GM18868 (cell line): ENCODE measurements around the gene P2RY12.
A peak's percentile ranks its signal among the peaks of the same experiment; 100 is the strongest.

Experiments
- ATAC-seq: cut with Tn5 transposase; IDR thresholded peaks from one replicate; pipeline ENCODE4 v1.9.1; 2021; ENCODE audit warnings: mild to moderate bottlenecking, moderate library complexity; ENCODE audit not compliant: unreplicated experiment

The P2RY12 gene

DNA sequence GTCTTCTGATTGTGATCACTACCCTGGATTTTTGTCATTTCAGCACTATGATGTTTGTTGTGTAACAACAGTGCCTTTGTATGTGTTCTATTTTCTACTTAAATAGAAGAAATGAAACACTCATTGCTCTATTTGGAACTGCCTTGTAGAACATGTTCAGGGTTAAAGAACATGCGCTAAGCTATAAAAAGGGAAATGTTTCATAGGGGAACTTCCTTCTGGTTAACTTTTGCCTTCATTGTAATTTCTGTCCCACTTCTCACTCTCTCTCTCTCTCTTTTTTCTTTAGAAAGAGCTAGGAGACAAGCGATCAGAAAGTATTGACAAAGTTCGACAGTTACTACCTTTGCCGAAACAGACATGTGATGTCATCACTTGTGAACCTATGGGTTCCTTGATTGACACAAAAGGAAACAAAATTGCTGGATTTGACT is at the start of gene P2RY12:
Gene P2RY12 (minus strand): TSS at position 13 of the 434 bp plus-strand sequence. CDS start 45,908 bp downstream, outside the sequence.
- peak; percentile 59 for ATAC-seq

DNA sequence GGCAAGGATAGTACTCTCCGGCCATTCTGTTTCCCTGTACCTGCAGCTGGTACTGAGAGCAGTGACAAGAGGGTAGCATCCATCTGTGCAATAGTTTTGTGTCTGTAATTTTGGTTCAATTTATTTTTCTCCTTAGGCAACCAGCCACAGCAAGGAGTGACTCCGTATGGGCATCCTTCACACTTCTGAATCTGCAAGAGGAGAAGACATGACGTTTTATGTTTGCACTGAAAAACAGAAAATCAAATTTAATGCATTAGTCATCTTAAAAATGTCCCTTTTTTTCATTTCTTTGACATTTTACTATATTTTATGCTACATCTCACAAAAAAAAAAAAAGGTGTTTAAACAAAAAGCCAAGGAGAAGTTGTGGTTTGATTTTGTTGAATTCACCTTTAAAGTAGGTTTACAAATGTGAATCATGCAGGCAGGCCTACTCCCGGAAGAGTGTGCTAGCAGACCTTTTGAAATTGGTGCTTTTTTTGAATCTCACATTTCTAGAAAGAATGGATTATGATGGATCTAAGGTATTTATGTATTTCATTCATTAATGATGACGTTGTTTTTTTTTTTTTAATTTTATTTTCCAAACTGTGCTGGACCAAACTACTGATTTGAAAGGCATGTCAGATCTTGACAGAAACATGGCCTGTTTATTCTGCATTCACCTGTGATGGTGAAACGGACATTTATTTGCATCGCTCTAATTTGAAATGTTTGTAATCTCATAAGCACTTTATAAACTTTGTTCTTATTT is 48.2 kb upstream of the P2RY12 start:
- no peak for ATAC-seq

DNA sequence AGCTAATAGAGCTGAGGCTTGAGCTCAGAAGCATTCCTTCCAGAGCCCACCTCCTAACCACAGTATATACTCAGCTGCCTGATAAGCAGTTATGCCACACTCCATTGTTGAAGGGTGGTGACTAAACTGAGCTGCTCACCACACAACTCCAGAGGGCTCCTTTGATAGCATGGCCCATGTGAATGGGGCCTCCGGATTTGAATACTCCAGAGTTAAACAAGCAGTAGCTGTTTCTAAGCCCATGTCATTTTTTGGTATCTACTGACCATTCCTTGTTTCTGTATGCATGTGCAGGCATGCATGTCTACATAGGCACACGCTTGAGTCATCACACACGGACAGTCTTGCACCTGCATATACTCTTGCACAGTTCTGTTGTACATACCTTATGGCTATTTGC is 47.4 kb upstream of the P2RY12 start:
- peak; percentile 46 for ATAC-seq

DNA sequence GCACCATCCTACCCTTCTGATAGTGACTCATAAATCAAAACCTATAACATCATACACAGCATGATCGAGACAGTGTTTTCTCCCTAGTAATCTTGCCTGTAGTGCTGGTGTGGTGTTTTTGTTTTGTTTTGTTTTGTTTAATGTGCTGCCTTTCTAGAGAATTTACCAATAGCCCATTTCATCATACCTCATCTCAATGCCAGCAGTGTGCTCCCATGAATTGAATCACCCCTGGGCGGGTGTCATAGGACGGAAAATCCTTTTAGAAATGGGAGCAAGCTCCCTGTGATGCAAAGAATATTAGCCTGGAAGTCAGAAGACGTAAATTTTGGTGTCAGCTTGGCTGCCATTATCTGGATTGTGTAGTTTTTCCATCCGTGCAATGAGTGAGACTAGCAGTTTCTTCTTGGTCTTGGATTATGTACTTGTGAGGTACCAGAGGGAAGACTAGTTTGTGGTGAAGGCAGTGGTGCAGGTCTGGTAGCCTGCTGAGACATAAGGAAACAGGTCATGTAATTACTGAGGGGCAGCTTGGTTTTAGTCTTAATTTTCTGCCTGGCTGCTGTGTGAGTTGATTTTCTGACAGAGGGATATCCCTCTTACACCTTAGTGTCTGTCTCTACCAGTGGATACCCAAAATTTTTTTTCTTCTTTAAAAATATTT is 46.4 kb upstream of the P2RY12 start:
- peak; percentile 39 for ATAC-seq

DNA sequence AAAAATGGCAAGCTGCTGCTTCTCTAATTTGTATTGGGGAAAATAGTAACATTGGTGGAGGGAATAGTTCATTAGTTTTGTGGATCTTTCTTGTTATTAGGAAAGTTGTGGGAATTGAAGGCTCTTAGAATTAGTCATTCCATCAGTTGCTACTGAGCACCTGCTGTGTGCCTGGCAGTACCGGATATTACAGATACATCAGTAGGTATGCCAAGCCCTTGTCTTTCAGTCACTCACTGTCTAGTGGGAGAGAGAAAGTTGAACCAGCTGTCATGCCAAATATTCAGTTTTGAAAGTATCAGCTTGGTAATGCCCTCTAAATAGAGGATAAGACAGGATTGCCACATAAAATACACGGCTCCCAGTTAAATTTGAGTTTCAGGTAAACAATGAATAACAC is 43.8 kb upstream of the P2RY12 start:
- ATAC-seq, result no peak

DNA sequence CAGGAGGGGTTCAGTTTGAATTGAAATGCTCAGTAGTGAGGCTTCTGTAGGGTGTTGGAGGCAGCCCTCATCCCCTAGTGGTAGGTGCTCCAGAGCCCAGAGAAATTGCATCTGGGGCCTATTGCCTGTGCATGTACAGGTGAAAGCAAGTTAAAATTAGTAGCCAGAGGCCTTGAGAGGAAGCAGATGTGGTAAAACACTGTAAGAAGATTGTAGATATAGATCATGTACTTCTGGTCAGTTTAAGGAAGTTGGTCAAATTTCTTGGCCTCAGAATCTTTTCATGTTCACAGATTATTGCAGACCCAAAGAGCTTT is 41.7 kb upstream of the P2RY12 start:
- peak; percentile 87 for ATAC-seq

DNA sequence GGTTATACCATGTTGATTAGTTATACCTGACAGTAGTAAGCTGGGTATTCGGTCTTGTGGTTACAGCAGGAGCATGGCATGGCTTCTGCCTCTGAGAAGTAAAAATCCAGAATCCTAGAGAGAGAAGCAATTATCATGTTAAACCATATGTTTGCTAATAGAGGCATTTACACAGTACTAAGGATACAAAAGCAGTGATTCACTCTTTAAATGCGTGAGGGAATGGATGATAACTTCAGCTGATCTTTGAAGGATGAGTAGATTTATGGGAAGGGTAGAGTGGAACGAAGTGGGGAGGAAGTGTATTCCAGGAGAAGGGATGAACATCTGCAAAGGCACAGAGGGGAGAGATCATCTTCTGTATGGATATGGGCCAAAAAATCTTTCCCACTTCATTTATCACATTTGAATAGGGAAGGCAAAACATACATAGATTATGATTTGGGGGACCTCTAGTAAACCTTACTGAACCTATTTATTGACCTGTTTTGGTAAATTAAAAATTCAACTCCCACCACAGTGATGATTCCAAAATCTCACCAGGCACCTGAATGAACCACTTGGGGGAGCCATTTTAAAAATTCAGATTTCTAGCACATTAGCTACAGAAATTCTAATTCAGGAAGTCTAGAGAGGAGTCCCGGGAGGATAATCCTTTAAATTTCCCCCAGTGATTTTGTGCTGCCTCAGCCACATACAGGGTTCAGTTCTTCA is 41.2 kb upstream of the P2RY12 start:
- peak; percentile 30 for ATAC-seq

DNA sequence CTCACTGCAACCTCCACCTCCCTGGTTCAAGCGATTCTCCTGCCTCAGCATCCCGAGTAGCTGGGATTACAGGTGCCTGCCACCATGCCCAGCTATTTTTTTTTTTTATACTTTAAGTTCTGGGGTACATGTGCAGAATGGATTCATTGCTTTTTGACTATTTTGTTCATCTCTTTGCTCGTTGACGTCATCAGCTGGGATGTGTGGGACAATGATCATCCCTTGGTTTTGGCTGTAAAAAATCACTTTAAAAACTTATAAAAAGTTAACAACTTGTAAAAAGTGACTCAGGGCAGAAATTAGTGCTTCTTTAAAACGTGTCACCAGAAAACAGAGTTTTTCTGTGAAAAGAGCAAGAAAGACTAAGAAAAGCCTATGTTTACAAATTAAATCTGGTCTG is 38.5 kb upstream of the P2RY12 start:
- no peak for ATAC-seq

DNA sequence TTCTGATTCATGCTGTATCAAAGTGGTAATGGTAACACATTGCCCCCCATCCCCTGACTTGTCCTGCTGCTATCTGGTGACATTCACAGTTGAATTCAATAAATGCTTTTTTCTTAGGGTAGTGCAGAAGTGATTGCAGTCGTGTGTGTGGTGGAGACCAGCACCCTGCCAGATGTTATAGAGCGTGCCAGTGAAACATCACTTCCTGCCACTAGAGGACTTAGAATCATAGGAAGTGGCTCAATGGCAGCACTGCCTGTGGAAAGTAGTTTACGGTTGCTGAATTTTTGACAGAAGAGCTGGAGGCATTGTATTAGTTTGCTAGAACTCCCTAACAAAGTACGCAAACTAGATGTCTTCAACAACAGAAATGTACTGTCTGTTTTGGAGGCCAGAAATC is 37.4 kb upstream of the P2RY12 start:
- no peak for ATAC-seq

DNA sequence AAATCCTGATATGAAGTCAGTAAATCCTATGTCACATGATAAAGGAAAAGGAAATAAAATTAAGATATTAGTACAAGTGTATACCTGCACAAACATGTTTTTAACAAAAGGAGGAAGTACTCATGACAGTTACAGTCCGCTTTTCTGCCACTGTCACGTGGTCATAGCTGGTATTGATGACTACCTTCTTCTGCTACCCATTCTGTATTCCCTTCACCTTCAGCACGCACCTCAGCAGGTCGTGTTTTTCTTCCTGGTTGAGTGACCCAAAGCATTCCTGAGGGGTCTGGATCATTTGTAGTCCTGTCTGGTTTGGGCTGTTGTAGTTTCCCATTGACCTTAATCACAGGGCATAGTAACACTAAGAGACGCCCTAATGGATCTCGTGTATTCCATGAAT is 35.3 kb upstream of the P2RY12 start:
- no peak for ATAC-seq

DNA sequence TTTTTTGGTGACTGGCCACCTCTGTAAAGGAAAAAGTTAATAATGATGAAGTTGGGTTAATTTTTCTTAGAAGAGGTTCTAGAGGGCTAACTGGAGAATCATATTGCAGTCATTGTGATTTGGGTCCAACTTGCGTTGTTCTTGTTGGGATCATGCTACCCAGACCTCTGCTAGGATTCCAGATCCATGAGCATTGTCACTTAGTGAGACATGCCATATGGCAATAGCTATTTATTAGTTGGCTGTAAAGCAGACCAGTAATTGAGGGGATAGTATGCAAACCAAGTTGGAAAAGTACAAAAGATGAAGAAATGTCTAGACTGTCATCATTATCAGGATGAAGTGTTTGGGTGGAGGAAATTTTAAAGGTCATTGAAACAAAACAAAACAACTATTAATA is 30.7 kb upstream of the P2RY12 start:
- ATAC-seq, result no peak

DNA sequence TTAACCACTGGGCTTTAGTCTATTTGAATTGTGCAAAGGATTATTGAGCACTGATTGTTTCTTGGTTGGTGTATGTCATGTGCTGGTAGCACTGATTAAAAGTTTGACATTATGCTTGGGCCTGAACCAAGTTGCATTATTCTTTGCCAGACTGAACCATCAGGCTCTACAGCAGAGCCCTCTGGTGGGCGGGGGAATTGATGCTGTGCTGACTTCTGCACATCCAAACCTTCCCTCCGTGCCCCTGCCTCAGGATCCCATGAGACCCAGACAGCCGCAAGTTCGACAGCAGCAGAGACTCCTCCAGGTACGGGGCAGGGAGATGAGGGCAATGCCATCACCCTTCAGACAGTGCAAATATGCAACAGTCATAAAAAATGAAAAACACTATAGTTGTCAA is 28.4 kb upstream of the P2RY12 start:
- ATAC-seq, result no peak

DNA sequence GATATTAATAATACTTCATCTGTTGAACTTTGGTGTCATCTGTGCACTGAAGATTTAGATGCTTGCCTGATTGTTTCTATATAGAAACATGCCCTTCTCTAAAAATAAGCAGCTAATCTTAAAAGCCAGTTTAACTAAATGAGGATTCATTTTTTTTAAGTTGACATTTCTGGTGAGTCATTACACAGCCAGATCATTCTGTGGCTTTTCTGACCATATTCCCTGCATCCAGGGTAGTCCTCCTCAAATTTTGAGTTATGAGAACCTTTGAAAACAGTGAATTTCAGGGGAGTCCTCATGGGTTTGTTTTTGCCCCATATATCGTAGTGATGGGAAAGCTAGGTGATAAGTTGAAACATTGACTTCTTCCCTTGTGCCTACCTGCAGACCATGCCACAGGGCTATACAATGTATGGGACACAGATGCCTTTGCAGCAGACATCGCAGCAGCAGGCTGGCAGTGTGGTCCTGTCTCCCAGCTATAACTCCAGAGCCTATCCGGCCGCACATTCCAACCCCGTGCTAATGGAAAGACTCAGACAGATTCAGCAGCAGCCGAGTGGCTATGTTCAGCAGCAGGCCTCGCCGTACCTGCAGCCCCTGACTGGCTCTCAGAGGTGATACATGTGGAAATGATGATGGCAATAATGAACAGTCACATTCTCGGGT is 26.5 kb upstream of the P2RY12 start:
- no peak for ATAC-seq

DNA sequence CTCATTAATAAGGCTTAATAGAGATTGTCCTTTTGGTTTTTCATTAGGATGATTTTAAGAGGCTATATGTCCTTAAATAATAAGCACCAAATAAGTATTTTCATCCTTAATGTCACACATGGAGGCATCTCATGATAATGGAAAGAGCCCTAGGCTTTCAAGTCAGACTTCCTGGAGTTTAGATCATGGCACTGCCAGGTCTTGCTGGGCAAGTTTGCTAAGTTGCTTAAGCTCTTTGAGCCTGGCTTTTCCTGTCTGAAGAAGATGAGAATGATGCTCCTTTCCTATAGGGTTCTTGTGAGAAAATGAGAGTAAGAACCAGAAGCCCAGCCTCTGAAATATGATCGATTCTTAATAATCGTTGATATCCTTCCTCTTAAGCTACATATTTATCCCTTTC is 23.4 kb upstream of the P2RY12 start:
- ATAC-seq, result no peak

DNA sequence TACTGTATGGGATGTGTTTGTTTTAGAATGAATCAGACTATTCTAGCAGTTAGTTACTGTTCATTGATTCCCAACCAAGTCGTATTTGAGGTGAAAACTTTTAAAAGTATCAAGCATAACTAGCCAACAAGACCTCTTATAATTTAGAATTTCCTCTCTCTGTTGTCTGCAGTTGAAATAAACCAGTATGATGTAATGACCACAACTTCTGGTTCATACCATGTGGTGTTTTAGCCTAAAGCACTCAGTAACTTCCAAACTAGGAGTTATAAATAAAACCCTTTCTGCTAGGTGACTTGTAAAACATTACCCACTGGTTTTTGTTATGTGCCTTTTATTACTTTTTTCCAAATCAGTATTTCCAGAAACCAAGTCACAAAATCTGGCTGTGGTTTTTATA is 19.8 kb upstream of the P2RY12 start:
- ATAC-seq, result peak; percentile 90

DNA sequence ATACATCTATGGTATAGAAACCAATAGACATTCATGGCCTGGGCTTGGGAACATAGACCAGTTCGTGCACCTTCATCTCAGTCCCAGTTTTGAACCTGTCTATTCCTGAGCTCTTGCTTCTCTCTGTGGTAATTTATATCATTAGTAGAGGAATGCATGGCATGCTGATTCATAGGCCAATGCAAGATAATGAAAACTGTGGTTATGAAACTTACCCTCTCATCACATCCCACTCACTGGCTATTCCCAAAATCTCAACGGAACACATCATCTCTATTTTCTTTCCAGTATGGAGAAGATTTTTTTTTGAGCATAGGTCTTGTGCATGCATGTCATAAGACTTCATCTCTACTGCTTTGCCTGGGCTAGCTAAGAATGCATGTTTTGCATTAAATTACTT is 18.7 kb upstream of the P2RY12 start:
- ATAC-seq, result no peak

DNA sequence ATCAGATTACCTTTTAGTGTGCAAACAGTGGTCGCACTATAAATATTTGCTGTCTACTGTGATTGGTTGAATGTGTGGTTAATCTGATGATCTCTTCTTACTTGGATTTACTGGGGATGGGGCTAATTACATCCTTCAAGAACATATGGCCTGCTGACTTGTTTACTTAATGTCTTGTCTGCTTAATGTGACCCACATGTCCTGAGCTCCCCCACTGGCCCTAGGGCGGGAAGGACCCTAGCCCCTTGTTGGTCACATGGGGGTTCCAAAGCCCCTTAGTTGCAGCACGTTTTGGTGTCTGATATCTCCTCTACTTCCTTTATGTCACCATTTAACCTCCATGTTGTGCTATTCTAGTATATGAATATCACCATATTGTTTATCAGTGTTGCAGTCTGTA is 17.8 kb upstream of the P2RY12 start:
- ATAC-seq, result no peak

DNA sequence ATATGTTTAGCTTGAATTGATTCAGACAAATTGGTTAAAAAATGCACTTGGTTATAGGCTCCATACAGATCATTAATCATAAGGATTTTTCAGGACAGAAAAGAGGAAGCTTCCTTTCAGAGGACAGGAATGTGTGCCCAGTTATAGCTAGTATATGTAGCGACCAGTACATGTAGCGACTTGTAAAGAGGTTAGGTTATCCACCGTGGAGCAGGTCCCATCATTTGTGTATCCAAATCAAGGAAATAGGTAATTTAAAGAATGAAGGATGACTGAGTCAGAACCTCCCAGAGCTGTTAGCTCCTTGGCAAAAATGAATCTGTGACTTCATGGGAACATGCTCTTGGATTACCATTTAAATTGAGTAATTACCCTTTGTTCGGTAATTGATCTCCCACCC is 15.8 kb upstream of the P2RY12 start:
- ATAC-seq, result no peak

DNA sequence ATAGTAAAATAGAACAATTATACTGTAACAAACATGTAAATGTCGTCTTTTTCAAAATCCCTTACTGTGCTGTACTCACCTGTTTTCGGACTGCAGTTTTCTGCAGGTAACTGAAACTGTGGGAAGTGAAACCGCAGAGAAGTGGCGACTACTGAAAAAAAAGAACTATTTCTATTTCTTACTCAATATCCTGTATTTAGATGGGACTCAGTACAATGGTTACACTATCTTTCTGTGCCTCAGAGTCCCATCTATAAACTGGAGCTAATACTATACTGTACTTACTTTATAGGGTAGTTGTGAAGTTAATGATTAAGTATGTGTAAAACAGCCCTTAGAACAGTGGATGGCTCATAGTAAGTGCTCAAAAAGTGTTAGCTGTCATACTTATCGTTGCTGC is 14.3 kb upstream of the P2RY12 start:
- ATAC-seq, result peak; percentile 75

DNA sequence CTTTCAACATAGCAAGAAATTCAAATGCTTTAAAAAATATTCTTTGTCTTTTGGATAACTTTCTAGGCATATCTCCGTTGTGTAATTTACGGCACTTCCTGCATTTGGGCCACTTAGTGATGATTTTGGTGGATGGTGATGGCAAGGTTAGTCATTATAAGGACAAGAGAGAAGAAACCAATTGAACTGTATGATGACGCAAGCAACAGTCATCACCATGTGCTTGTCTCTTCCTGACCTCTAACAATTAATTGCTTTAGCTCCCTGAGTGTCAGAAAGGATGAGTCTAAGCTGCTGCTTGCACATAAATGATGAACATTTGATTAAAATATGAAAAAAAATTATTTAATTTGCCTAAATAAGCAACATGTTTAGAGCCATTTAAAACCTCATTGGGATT is 11.3 kb upstream of the P2RY12 start:
- no peak for ATAC-seq

DNA sequence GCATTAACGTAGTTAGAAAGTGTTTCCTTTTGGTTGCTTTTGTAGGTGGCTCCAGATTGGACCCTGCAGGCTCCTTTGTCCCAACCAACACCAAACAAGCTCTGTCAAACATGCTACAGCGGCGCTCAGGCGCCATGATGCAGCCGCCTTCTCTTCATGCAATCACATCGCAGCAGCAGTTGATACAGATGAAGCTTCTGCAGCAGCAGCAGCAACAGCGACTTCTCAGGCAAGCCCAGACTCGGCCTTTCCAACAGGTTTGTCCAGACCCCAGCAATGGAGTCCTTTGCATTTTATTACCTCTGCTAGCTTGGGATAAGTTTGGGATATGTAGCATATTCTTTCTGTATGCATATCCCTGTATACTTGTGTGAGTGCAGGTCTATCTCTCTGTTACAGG is 10.1 kb upstream of the P2RY12 start:
- no peak for ATAC-seq

DNA sequence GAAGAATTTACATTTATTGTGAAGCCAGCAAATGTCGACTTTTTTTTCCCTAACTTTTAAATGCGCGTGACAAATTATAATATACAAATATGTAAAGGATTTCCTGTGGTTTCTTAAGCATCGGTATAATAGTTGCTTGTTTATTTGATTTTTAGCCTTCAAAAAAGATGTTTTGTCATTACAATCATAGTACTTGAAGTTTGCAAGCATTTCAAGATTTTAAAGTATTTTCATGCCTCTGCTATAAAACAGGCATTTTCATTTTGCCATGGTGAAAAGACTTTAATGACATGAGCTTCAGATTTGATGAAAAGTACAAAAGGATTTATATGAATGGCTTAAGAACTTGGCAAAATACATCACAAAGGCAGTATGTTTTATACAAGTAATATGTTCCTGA is 9.4 kb upstream of the P2RY12 start:
- no peak for ATAC-seq
